Cerebellar nuclear complex (tissue), 1 donor: ENCODE measurements around the gene CHEK1.

Experiments used
- DNase-seq, 2 experiments: peaks; one replicate each; lab custom pipeline; 2025; lab: John Stamatoyannopoulos, UW

CHEK1 gene

GRCh38 chr11:125626288-125626950 lies 1.5 kb downstream of the CHEK1 start:
- no peak for DNase-seq

- peak in 1 of 2 experiments; percentile 0 for DNase-seq
Measured at GRCh38 chr11:125627236-125627910, 2.4 kb downstream of the CHEK1 start.

DNA sequence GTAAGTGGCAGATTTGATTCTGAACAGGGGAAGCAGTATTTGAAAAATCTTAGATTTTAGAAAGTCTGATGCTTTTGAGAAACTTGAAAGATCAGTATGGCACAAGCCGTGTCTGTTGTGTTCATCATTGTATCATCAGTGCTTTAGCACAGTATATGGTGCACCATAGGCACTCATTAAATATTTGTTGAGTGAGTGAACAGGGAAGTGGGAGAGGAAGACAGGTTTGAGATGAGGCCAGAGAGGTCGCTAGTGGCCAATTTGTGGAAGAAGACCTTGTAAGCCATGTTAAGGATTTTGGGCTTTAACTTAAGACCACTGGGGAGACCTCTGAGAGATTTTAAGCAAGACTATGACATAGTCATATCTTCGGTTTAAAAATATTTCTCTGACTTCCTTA lies 12.9 kb downstream of the CHEK1 start:
- DNase-seq = no peak

- DNase-seq = no peak
Measured at GRCh38 chr11:125638315-125638714, 13.4 kb downstream of the CHEK1 start.

- no peak for DNase-seq
Measured at GRCh38 chr11:125645871-125646270, 20.9 kb downstream of the CHEK1 start.

DNA sequence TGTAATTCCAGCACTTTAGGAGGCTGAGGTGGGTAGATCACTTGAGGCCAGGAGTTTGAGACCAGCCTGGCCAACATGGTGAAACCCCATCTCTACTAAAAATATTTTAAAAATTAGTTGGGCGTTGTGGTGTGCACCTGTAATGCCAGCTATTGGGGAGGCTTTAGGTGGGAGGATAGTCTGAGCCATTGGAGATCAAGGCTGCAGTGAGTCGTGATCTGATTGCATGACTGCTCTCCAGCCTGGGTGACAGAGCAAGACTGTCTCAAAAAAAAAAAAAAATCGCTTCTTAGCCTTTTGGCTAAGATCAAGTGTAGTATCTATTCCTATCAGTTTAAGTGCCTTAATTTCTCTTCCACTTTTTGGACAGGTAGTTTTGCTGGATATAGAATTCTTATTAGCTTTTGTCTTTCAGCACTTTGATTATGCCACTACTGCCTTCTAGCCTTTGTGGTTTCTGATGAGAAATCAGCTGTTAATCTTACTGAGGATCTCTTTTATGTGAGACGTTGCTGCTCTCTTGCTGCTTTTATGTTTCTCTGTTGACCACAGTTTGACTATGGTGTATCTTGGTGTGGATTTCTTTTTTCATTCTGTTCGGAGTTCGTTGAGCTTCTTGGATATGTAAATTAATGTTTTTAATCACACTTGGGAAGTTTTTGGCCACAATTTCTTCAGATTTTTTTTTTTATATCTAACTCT lies 24.7 kb downstream of the CHEK1 start:
- DNase-seq = no peak

DNA sequence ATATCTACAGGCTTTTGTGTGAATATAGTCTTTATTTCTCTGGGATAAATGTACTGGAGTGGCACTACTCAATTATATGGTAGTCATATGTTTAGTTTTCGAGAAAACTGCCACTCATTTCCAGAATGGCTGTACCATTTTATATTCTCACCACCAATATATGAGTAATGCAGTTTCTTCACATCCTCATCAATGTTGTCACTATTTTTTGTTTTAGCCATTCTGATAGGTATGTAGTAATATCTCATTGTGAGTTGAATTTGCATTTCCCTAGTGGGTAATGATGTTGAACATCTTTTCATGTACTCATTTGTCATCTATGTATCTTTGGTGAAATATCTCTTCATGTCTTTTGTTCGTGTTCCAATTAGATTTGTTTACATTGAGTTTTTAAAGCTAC lies 37.7 kb downstream of the CHEK1 start:
- no peak for DNase-seq

DNA sequence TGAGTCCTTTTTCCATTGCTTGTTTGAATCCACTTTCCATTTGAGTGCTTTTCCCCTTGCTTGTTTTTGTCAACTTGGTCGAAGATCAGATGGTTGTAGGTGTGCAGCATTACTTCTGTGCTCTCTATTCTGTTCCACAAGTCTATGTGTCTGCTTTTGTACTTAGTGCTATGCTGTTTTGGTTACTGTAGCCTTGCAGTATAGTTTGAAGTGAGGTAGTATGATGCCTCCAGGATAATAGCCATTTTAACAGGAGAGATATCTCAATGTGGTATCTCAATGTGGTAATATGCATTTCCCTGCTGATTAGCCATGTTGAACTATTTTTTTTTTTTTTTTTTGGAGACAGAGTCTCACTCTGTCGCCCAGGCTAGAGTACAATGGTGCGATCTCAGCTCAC lies 38.9 kb downstream of the CHEK1 start:
- no peak for DNase-seq

- DNase-seq = no peak
Measured at GRCh38 chr11:125667151-125667550, 42.2 kb downstream of the CHEK1 start.

DNA sequence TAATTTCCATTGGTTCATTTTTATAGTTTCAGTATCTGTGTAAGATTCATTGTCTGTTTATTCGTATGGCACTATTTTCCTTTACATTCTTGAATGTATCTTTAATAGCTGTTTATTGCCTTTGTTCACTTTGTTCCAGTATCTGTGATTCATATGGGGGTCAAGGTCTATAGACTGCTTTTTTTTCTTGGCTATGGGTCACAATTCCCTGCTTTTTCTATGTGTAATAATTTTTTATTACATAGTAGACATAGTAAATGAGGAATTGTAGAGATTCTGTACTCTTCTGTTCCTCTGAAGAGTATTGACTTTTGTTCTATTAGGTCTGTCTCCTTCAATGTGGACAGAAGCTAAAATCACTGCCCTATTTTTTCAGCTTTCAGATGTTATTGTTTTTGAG lies 45.2 kb downstream of the CHEK1 start:
- no peak for DNase-seq

DNA sequence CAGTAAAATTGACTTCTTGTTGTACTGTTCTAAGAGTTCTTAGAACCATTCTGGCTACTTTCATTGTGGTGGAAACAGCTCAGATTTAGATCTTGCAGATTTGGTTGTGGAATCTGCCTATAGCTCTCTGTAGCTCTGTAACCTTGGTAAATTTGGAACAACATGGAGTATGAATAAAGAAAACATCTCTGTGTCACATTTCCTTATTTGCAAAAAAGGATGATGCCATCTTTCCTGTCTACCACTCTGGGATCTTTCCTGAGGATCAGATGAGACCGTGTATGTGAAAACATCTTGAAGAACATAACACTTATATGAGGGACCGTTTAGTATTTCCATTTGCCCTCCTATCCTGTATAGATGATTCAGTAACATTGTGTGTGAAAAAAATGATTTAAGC lies 46.6 kb downstream of the CHEK1 start:
- DNase-seq = no peak

- DNase-seq = no peak
Measured at GRCh38 chr11:125674210-125674609, 49.2 kb downstream of the CHEK1 start.

DNA sequence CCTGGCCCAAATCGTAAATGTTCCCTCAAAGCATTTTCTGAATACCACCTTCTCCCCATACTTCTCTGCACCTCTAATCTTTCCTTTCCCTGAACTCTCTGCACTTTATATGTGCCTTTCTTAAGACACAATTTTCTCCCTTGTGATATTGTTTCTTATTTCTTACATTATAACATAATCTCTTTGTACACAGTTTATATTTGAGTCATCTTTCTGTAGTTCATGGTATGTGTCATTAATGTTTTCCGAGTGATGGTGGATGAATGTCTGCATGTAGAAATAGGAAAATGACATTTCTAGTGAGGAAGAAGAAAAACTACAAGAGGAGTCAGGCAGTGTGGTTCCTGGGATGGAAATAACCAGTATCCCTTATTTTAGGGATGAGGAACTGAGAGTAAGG lies 50.2 kb downstream of the CHEK1 start:
- no peak for DNase-seq

GRCh38 chr11:125679397-125679796 lies 54.4 kb downstream of the CHEK1 start:
- DNase-seq = no peak

- DNase-seq = no peak
Measured at GRCh38 chr11:125679837-125680236, 54.9 kb downstream of the CHEK1 start.

DNA sequence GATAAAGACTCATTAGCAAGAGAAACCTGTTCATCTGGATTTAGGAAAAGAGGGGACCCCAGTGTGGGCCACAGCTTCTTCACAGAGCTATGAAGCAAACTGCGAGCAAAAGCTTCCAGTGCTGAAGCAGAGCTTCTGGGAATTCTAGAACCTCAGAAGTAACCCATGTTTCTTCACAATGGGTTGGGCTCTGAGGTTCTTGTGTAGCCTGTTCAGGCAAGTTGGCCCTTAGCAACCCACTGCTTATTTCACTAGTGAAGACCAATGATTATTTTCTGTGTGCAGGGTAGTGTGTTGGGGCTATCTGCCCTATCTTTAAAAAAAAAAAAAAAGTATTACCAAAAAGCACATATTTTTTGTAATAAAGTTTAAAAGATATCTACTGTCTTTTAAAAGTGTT lies 55.8 kb downstream of the CHEK1 start, which contains the start of gene ACRV1:
Gene ACRV1, minus strand, starts transcription at position 101 of the 400 bp plus-strand sequence. Its CDS starts 67 bp downstream, at position 34.
- no peak for DNase-seq

DNA sequence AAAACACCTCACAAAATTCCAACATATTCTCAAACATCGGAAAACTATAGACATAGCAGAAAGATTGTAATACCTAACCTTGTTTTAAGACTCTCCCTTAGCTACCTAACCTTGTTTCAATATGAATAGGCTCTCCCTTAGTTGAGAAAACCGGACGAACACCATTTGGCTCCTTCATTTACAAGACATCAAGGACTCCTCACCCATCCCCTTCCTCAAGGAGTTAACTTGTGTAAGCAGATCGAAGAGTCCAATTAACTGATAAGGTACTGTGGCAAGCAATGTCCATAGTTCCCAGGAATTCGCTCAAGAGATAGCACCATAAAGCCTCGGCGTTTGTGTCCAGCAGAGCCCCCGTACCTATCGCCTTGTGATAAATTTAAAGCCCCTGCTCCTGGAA lies 60.3 kb downstream of the CHEK1 start:
- no peak for DNase-seq

DNA sequence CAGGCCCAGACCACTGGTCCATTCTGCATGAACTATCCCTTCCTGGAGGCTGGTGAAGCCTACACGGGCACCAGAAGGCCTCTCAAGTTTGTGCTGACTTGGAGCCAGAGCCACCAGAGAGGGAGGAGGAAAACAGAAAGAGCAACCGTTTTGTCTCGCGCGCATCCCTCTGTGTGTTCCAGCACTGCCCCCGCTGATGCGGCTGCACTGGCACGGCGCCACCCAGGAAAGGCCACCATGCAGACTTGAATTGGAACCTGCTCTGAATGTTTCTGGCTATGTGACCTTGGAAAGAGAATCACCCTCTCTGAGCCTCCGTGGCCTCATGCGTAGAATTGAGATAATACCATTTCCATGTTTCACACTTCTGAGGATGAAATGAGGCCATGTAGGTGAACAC lies 63.1 kb downstream of the CHEK1 start:
- DNase-seq = no peak

DNA sequence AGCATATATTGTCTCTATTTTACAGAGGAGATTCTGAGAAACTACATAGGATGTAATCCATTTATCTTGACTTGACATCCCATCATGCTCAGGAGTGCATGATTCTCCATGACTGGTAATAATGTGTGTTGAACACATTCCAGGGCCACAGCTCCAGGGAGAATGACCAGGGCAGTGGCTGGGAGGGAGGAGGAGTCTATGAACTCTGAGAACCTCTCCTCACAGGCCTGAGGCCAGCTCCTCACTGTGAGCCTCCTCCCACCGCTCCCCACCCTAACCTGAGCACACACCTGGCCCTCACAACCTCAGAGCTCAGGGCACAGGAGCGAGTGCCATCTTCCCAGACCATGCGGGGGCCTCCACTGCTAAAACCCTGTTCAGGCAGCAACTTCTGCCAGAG lies 63.7 kb downstream of the CHEK1 start:
- no peak for DNase-seq

- no peak for DNase-seq
Measured at GRCh38 chr11:125689274-125689859, 64.4 kb downstream of the CHEK1 start.

DNA sequence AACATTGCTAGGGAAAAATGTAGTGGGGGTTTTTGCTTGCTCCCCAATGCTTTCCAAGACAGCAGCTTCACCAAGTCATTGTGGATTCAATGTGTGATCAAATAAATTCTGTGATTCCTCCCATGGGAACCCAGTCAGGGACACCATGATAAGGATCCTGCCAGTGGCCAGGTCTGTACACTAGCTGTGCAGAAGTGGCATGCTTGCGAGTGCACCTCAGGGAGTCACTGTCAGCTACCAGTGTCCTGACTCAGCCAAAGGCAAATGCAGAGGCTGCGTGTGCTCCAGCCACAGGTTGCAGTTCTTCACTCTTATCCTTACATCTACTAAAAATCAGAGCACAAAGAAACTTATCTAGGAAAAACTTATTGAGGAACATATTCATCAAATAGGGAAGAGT lies 65.0 kb downstream of the CHEK1 start:
- no peak for DNase-seq

- DNase-seq = no peak
Measured at GRCh38 chr11:125692887-125693286, 67.9 kb downstream of the CHEK1 start.

DNA sequence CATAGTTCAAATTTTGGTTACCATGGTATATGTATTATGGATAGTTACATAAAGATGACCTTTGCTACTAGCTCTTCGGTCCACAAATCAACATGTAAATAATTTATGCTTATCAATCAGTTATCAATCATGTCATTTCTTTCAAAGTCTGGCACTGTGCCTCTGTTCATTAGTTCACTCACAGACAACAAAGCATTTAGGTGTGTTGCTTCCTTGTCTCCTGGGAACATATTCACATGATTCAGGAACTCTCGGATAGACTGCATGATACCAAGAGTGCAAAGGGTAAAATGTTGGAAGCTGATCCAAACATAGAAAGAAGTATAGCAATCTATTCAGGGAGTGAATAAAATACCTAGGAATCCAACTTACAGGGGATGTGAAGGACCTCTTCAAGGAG lies 70.0 kb downstream of the CHEK1 start:
- DNase-seq = no peak
